Lower lobe of right lung (tissue), 2 donors: ENCODE results near the gene WASF3. TPM values are rescaled to one million over a fixed set of nuclear protein-coding genes. Genes with fewer than 3 reads are reported as not detected.

ENCODE experiments used
- ATAC-seq, 2 donors: fragments of 200-7000 bp; cut with Tn5 transposase; one replicate each; pipeline ENCODE4 v1.9.1; 2020 to 2022; ENCODE audit warnings: mild to moderate bottlenecking in 2 of 2, moderate library complexity in 2 of 2
- DNase-seq: peaks from one replicate; pipeline ENCODE4 v3.0.0-alpha.2; 2020
- H3K27ac ChIP-seq: fragments of 200-600 bp; one replicate; pipeline ENCODE4 v1.8.0; 2022
- H3K27me3 ChIP-seq: fragments of 200-600 bp; one replicate; pipeline ENCODE4 v1.8.0; 2022; ENCODE audit warnings: low read depth
- H3K36me3 ChIP-seq: fragments of 200-600 bp; one replicate; pipeline ENCODE4 v1.8.0; 2022; ENCODE audit warnings: mild to moderate bottlenecking
- H3K4me1 ChIP-seq: fragments of 200-600 bp; one replicate; pipeline ENCODE4 v1.8.0; 2022
- H3K4me3 ChIP-seq: fragments of 200-600 bp; one replicate; pipeline ENCODE4 v1.8.0; 2022; ENCODE audit warnings: mild to moderate bottlenecking
- H3K9me3 ChIP-seq: fragments of 200-600 bp; one replicate; pipeline ENCODE4 v1.8.0; 2022
- CTCF ChIP-seq: fragments of 200-600 bp; IDR thresholded peaks from one replicate; pipeline ENCODE4 v1.8.0; 2022; ENCODE audit warnings: antibody characterized with exemption, mild to moderate bottlenecking
- intact Hi-C: fragments of 100-400 bp; cut with DNase I; formaldehyde crosslinking; loops from one replicate; pipeline ENCODE4 v1.11.0; 2022
- long read RNA-seq: library from polyadenylated mRNA; unstranded; transcript quantifications from one replicate; pipeline ENCODE4 v2.0.0, GENCODE V29; 2021
- total RNA-seq: library from RNA; stranded (reverse); fragmentation: NEBNext Ultra II Directional; extraction: Animal tissue kit (Norgen Biotek cat#: 25700); gene quantifications from one replicate; pipeline ENCODE4 v1.2.1, GENCODE V29; 2021
- donor health status: DM: no; HTN: yes; CAD: no; lungs with severe emphysema.

The WASF3 gene
- 15.4 TPM for total RNA-seq
- long read RNA-seq, full-length matches to known transcripts = 1 of 15 reads
- long read RNA-seq, partial matches to known transcripts = 11 of 15 reads
- long read RNA-seq, other reads (novel, unspliced or antisense) = 3 of 15 reads

- intact Hi-C loops = no loop called here
- Histone ChIP-seq H3K27me3 (peaks cover 3% of the 10 kb centered on the region), H3K4me3 (peak within 1 kb of the TSS; percentile 63), H3K36me3 (no peaks in the 10 kb centered on the region), H3K27ac (peak within 1 kb of the TSS; percentile 72), H3K4me1 (peaks cover 10% of the 10 kb centered on the region), H3K9me3 (no peaks in the 10 kb centered on the region)
- TF ChIP-seq CTCF = no peak
- peak; percentile 94 to 97 for ATAC-seq
- DNase-seq = peak; percentile 93
These were observed at the start of gene WASF3 for GRCh38 chr13:26557393-26558073. Gene WASF3 (plus strand): TSS chr13:26557683. CDS start chr13:26642271, 84,588 bp downstream.

GRCh38 chr13:26508885-26509284 is 48.6 kb upstream of the WASF3 start:
- TF ChIP-seq CTCF = no peak
- no peak overlapping the region for H3K27ac ChIP-seq
- H3K9me3 ChIP-seq = no peaks in the 10 kb centered on the region
- no peak overlapping the region for H3K4me3 ChIP-seq
- ATAC-seq (peak; percentile 45 to 56), DNase-seq (no peak)
- H3K4me1 ChIP-seq = no peaks in the 10 kb centered on the region
- H3K36me3 ChIP-seq = no peaks in the 10 kb centered on the region
- intact Hi-C loops = no loop called here
- no peaks in the 10 kb centered on the region for H3K27me3 ChIP-seq

GRCh38 chr13:26509491-26509890 is 48.0 kb upstream of the WASF3 start:
- no peak for TF ChIP-seq CTCF
- H3K27me3 ChIP-seq = no peaks in the 10 kb centered on the region
- ATAC-seq (no peak), DNase-seq (no peak)
- intact Hi-C loops = no loop called here
- H3K36me3 ChIP-seq = no peaks in the 10 kb centered on the region
- no peak overlapping the region for H3K4me3 ChIP-seq
- H3K4me1 ChIP-seq = no peaks in the 10 kb centered on the region
- no peak overlapping the region for H3K27ac ChIP-seq
- no peaks in the 10 kb centered on the region for H3K9me3 ChIP-seq

- Histone ChIP-seq H3K27me3 (no peaks in the 10 kb centered on the region), H3K9me3 (no peaks in the 10 kb centered on the region), H3K4me3 (no peak overlapping the region), H3K36me3 (no peaks in the 10 kb centered on the region), H3K4me1 (no peaks in the 10 kb centered on the region), H3K27ac (no peak overlapping the region)
- ATAC-seq (no peak), DNase-seq (no peak)
- intact Hi-C loops = no loop called here
- no peak for TF ChIP-seq CTCF
These were observed 43.6 kb upstream of the WASF3 start for GRCh38 chr13:26513931-26514330.

- TF ChIP-seq CTCF = no peak
- ATAC-seq (no peak), DNase-seq (no peak)
- no peaks in the 10 kb centered on the region for H3K27me3 ChIP-seq
- H3K9me3 ChIP-seq = no peaks in the 10 kb centered on the region
- intact Hi-C loops = no loop called here
- no peak overlapping the region for H3K4me3 ChIP-seq
- no peaks in the 10 kb centered on the region for H3K36me3 ChIP-seq
- H3K27ac ChIP-seq = no peak overlapping the region
- H3K4me1 ChIP-seq = no peaks in the 10 kb centered on the region
These were observed 41.8 kb upstream of the WASF3 start for GRCh38 chr13:26515721-26516120.
